Esophagus squamous epithelium (tissue), 5 donors: ENCODE data around the gene CD99L2. TPM values are rescaled to one million over a fixed set of nuclear protein-coding genes. Genes with fewer than 3 reads are reported as not detected.

ENCODE experiments used
- DNase-seq: peaks from one replicate; lab custom pipeline; 2025; lab: John Stamatoyannopoulos, UW
- H3K27ac ChIP-seq, 4 donors: fragments of 200-600 bp; sonication (generic); one replicate each; pipeline ENCODE4 v1.5.1; 2016 to 2019; ENCODE audit warnings: mild to moderate bottlenecking in 1 of 4
- H3K27me3 ChIP-seq, 4 donors: fragments of 200-600 bp; sonication (generic); 1 replicate in 3 of 4; 2 replicates in 1 of 4; pipeline versions ENCODE4 v1.5.1 to v1.6.0; 2017 to 2021; ENCODE audit warnings: antibody characterized with exemption in 1 of 4
- H3K36me3 ChIP-seq, 3 donors: fragments of 200-600 bp; sonication (generic); one replicate each; pipeline ENCODE4 v1.5.1; 2016 to 2019
- H3K4me1 ChIP-seq, 3 donors: fragments of 200-600 bp; sonication (generic); one replicate each; pipeline ENCODE4 v1.5.1; 2017 to 2019
- H3K4me3 ChIP-seq, 4 donors: fragments of 200-600 bp; sonication (generic); 1 replicate in 3 of 4; 2 replicates in 1 of 4; pipeline ENCODE4 v1.5.1; 2016 to 2019; ENCODE audit warnings: mild to moderate bottlenecking in 2 of 4, moderate library complexity in 1 of 4
- H3K9me3 ChIP-seq, 3 donors: fragments of 200-600 bp; sonication (generic); one replicate each; pipeline ENCODE4 v1.5.1; 2016 to 2019
- CTCF ChIP-seq, 6 experiments: fragments of 450-650 bp in 4 of 6; fragments of 200-600 bp in 2 of 6; sonication (generic) in 2 of 6; IDR thresholded peaks; one replicate each; pipeline ENCODE4 v1.5.1; 2016 to 2019; ENCODE audit warnings: antibody characterized with exemption in 6 of 6, mild to moderate bottlenecking in 4 of 6, moderate library complexity in 4 of 6
- POLR2A ChIP-seq, 4 donors: fragments of 450-650 bp; IDR thresholded peaks; one replicate each; pipeline ENCODE4 v1.6.1; 2017; ENCODE audit warnings: antibody characterized with exemption in 4 of 4, mild to moderate bottlenecking in 4 of 4, moderate library complexity in 3 of 4
- WGBS, 2 donors: methylation state at CpG; one replicate each; pipeline ENCODE4 v1.1.5; 2018; 5-methylcytosine and 5-hydroxymethylcytosine counted together
- intact Hi-C: fragments of 100-400 bp; cut with DNase I; formaldehyde crosslinking; loops from one replicate; pipeline ENCODE4 v1.15.0; 2022
- total RNA-seq, 4 donors: library from RNA; depleted of rRNA; stranded (reverse); fragments of >200 nt; gene quantifications; one replicate each; pipeline ENCODE4 v1.1.0, GENCODE V29; 2016
- donor health status: DM: yes; HTN: yes; CAD: no.

Gene CD99L2
- total RNA-seq, 4 donors from 2014 or later: 3.8 to 21.9 (median 7.7) TPM

GRCh38 chrX:150771116-150771515 is 127.4 kb downstream of the CD99L2 start:
- DNase-seq: no peak
- intact Hi-C loops: no loop called here
- no peak overlapping the region for H3K4me3 ChIP-seq
- peaks cover 0 to 28% (median 0%) of the 10 kb centered on the region in 3 donors for H3K4me1 ChIP-seq
- 0 to 40% methylated on average over 1 of the region's 16 CpGs for WGBS, 2 donors
- no peaks in the 10 kb centered on the region for H3K27me3 ChIP-seq
- TF ChIP-seq CTCF (IDR thresholded peaks at IDR 0.05) (no peak), POLR2A (IDR thresholded peaks at IDR 0.05) (no peak)
- no peak overlapping the region for H3K27ac ChIP-seq
- peaks cover 0 to 27% (median 0%) of the 10 kb centered on the region in 3 donors for H3K36me3 ChIP-seq
- no peaks in the 10 kb centered on the region for H3K9me3 ChIP-seq

GRCh38 chrX:150770623-150771022 is 127.8 kb downstream of the CD99L2 start:
- 81% methylated on average over 10 of the region's 17 CpGs; no CpG with 5 or more reads in 1 of the 2 donors for WGBS, 2 donors
- Histone ChIP-seq H3K27ac (no peak overlapping the region), H3K4me3 (no peak overlapping the region), H3K9me3 (no peaks in the 10 kb centered on the region), H3K27me3 (no peaks in the 10 kb centered on the region), H3K4me1 (peaks cover 0 to 28% (median 0%) of the 10 kb centered on the region in 3 donors), H3K36me3 (peaks cover 0 to 22% (median 0%) of the 10 kb centered on the region in 3 donors)
- intact Hi-C loops: no loop called here
- DNase-seq: no peak
- no peak for TF ChIP-seq CTCF (IDR thresholded peaks at IDR 0.05)
- no peak for TF ChIP-seq POLR2A (IDR thresholded peaks at IDR 0.05)

GRCh38 chrX:150769408-150769807 is 129.1 kb downstream of the CD99L2 start:
- no peak overlapping the region for H3K4me3 ChIP-seq
- no peak for DNase-seq
- no peaks in the 10 kb centered on the region for H3K27me3 ChIP-seq
- no peaks in the 10 kb centered on the region for H3K9me3 ChIP-seq
- WGBS, 2 donors: 53 to 78% methylated on average over 3 to 12 of the region's 13 CpGs
- H3K4me1 ChIP-seq: peaks cover 0 to 28% (median 0%) of the 10 kb centered on the region in 3 donors
- intact Hi-C loops: no loop called here
- no peak for TF ChIP-seq POLR2A (IDR thresholded peaks at IDR 0.05)
- peaks cover 0 to 15% (median 0%) of the 10 kb centered on the region in 3 donors for H3K36me3 ChIP-seq
- no peak overlapping the region for H3K27ac ChIP-seq

GRCh38 chrX:150768580-150769190 is 129.8 kb downstream of the CD99L2 start:
- DNase-seq: no peak
- Histone ChIP-seq H3K36me3 (peaks cover 0 to 16% (median 0%) of the 10 kb centered on the region in 3 donors), H3K9me3 (no peaks in the 10 kb centered on the region), H3K4me1 (peaks cover 0 to 28% (median 0%) of the 10 kb centered on the region in 3 donors), H3K4me3 (no peak overlapping the region), H3K27me3 (no peaks in the 10 kb centered on the region), H3K27ac (no peak overlapping the region)
- intact Hi-C loops: no loop called here
- TF ChIP-seq POLR2A (IDR thresholded peaks at IDR 0.05): no peak
- TF ChIP-seq CTCF (IDR thresholded peaks at IDR 0.05): no peak
- WGBS, 2 donors: 78% methylated on average over 17 of the region's 19 CpGs; no CpG with 5 or more reads in 1 of the 2 donors

GRCh38 chrX:150768132-150768485 is 130.4 kb downstream of the CD99L2 start:
- H3K27ac ChIP-seq: no peak overlapping the region
- WGBS, 2 donors: 79 to 83% methylated on average over 3 to 6 of the region's 10 CpGs

More at GRCh38 chrX:150768132-150768485, 130.4 kb downstream of the CD99L2 start:
- no peak for DNase-seq
- TF ChIP-seq CTCF (IDR thresholded peaks at IDR 0.05) (no peak), POLR2A (IDR thresholded peaks at IDR 0.05) (no peak)
- H3K4me3 ChIP-seq: no peak overlapping the region
- intact Hi-C loops: no loop called here
- H3K27me3 ChIP-seq: no peaks in the 10 kb centered on the region
- peaks cover 0 to 28% (median 0%) of the 10 kb centered on the region in 3 donors for H3K4me1 ChIP-seq
- H3K9me3 ChIP-seq: no peaks in the 10 kb centered on the region
- peaks cover 0 to 21% (median 0%) of the 10 kb centered on the region in 3 donors for H3K36me3 ChIP-seq
